ENCODE results near the gene MSLN.

DNA sequence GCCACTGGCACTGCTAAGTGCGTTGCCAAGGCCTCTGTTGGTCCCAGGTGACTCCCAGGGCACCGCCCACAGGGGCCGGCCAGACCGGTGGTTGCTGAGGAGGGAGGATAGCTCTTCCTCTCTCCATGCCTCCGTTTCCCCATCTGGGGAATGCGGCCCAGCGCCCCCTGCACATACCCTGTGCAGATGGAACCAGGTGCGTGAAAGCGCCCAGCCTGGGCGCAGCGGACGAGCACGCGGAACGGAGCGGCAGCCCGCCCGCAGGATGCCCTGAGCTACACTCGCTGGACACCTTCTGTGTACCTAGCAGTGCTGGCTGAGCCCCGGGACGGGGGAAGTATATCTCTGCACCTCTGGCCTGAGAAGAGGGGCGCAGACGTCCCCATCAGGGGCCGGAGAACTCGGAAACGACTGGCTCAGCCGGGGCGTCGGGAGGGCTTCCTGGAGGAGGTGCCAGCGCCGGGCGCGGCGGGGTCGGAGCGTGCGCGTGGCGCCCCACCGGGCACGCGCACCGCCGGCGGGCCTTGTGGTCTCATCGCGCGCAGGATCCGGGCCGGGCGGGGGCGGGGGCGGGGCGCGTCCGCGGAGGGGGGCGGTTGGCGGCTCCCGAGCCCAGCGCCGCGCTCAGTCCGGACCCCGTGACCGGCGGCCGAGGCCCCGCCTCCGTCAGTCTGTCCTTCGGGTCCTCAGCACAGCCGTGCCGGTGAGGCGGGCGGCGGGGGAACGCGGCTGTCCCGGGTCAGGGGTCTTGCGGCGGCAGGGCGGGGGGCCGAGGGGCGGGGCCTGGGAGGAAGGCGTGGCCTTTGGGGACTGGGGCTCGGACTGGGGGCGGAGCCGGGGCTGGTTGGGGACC lies 33.9 kb upstream of the MSLN start, which contains the start of the genes CCDC78 and HAGHL:
- TF ChIP-seq POLR2AphosphoS5 (IDR thresholded peaks at IDR 0.05), result no peak
- TF ChIP-seq CTCF (IDR thresholded peaks at IDR 0.05), result no peak

All from esophagus muscularis mucosa (tissue), 3 donors.